Measurements from ENCODE around the gene SF3B2.
"Not testable (repeated sequence)": the region's sequence is repeated elsewhere in the genome, so short reads cannot be mapped to it uniquely, and the experiment has no call there.

SF3B2 gene

GRCh38 chr11:66111158-66111557 is 59.0 kb downstream of the SF3B2 start:
- WGBS (ENCODE audit: insufficient coverage, insufficient read length): no CpG with 5 or more reads among the region's 3 CpGs
- H3K27me3 ChIP-seq (ENCODE audit: control insufficient read depth, insufficient read depth, low read length): no peaks in the 10 kb centered on the region
- no peak overlapping the region for H3K27ac ChIP-seq (ENCODE audit: low read length)
- H3K9me3 ChIP-seq (ENCODE audit: control insufficient read depth, insufficient read depth, low read length): no peaks in the 10 kb centered on the region
- H3K36me3 ChIP-seq (ENCODE audit: control insufficient read depth, insufficient read depth, low read length): no peaks in the 10 kb centered on the region
- H3K4me3 ChIP-seq (ENCODE audit: low read length): no peak overlapping the region
- H3K4me1 ChIP-seq (ENCODE audit: control insufficient read depth, insufficient read depth, low read length): peaks cover 5% of the 10 kb centered on the region; the same call in 1 of the 2 replicates
- no peak for DNase-seq (ENCODE audit: low read depth, low spot score)

DNA sequence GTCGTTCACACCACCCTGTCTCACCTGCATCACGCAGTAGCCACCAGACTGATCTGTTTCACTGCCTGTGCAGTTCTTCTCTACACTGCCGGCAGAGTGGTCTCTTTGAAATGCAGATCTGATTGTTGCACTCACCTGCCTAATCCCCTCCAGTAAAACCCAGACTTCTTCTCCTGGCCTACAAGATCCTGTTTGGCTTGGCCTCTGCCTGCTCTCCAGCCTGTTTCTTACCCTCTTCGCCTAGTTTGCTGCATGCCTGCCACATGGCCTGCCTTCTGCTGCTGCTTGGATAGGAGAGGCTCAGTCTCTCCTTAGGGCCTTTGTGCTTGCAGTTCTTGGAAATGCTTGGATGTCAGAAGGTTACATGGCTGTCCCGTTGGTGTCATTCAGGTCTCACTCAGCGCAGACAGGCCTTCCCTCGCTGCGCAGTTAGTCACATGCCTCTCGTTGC is 59.9 kb downstream of the SF3B2 start:
- no peak for DNase-seq (ENCODE audit: low read depth, low spot score)
- Histone ChIP-seq H3K36me3 (ENCODE audit: control insufficient read depth, insufficient read depth, low read length) (no peaks in the 10 kb centered on the region), H3K27ac (ENCODE audit: low read length) (no peak overlapping the region), H3K9me3 (ENCODE audit: control insufficient read depth, insufficient read depth, low read length) (no peaks in the 10 kb centered on the region), H3K4me3 (ENCODE audit: low read length) (no peak overlapping the region), H3K4me1 (ENCODE audit: control insufficient read depth, insufficient read depth, low read length) (peaks cover 4% of the 10 kb centered on the region; the same call in 1 of the 2 replicates), H3K27me3 (ENCODE audit: control insufficient read depth, insufficient read depth, low read length) (no peaks in the 10 kb centered on the region)
- 100% methylated on average over 1 of the region's 9 CpGs for WGBS (ENCODE audit: insufficient coverage, insufficient read length)

- H3K36me3 ChIP-seq (ENCODE audit: control insufficient read depth, insufficient read depth, low read length): no peaks in the 10 kb centered on the region
- no peak for DNase-seq (ENCODE audit: low read depth, low spot score)
- H3K4me1 ChIP-seq (ENCODE audit: control insufficient read depth, insufficient read depth, low read length): peaks cover 4% of the 10 kb centered on the region; the same call in 1 of the 2 replicates
- no peak overlapping the region for H3K27ac ChIP-seq (ENCODE audit: low read length)
- H3K27me3 ChIP-seq (ENCODE audit: control insufficient read depth, insufficient read depth, low read length): no peaks in the 10 kb centered on the region
- no CpG with 5 or more reads among the region's 3 CpGs for WGBS (ENCODE audit: insufficient coverage, insufficient read length)
- H3K4me3 ChIP-seq (ENCODE audit: low read length): no peak overlapping the region
- H3K9me3 ChIP-seq (ENCODE audit: control insufficient read depth, insufficient read depth, low read length): no peaks in the 10 kb centered on the region
Measured at GRCh38 chr11:66112601-66113499, 60.7 kb downstream of the SF3B2 start.

DNA sequence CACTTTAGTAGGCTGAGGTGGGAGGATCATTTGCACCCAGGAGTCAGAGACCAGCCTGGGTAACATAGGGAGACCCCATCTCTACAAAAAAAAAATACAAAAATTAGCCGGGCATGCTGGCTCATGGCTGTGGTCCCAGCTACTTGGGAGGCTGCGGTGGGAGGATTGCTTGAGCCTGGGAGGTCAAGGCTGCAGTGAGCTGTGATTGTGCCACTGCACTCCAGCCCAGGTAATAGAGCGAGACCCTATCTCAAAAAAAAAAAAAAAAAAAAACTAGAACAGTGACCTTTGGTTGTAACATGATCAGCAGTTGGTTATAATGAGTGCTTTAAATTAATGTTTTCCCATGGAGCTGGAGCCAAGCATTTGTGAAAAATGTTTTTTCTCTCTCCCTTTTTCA is 62.8 kb downstream of the SF3B2 start:
- not testable (repeated sequence) for H3K4me3 ChIP-seq (ENCODE audit: low read length); H3K27me3 ChIP-seq (ENCODE audit: control insufficient read depth, insufficient read depth, low read length); H3K4me1 ChIP-seq (ENCODE audit: control insufficient read depth, insufficient read depth, low read length); H3K27ac ChIP-seq (ENCODE audit: low read length); H3K9me3 ChIP-seq (ENCODE audit: control insufficient read depth, insufficient read depth, low read length); H3K36me3 ChIP-seq (ENCODE audit: control insufficient read depth, insufficient read depth, low read length); DNase-seq (ENCODE audit: low read depth, low spot score)
- WGBS (ENCODE audit: insufficient coverage, insufficient read length): no CpG with 5 or more reads among the region's 3 CpGs

DNA sequence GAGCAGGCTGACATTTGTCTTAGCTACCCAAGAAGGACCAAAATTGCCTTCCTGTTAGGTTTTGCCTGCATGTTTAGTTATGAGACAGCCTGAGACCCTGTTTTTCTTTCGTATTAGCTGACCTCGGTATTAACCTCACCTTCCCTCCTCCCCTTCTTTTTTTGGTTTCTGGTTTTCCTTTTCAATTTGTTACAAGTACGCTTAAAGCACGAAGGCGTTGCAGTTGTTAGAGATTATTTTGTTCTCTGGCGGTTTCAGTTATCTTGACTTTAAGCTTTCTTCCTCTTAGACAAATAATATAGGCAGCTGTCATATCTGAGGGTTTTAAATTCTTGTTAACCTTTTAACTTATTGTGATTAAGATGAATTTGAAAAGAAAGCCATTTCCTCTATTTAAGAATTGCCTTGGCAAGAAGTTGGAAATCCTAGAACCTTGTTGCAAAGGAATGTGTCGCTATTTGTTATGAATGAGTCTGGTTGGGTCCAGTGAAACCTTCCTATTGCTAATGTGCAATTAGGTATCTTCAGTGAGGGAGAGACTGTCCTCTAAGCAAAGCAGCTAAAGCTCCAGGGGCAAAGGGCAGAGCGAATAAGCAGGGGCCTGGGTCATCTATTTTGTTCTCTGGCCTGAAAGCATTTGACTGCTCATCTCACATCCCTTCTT is 63.6 kb downstream of the SF3B2 start:
- DNase-seq (ENCODE audit: low read depth, low spot score): no peak
- Histone ChIP-seq H3K27me3 (ENCODE audit: control insufficient read depth, insufficient read depth, low read length) (no peaks in the 10 kb centered on the region), H3K27ac (ENCODE audit: low read length) (no peak overlapping the region), H3K36me3 (ENCODE audit: control insufficient read depth, insufficient read depth, low read length) (no peaks in the 10 kb centered on the region), H3K4me3 (ENCODE audit: low read length) (no peak overlapping the region), H3K9me3 (ENCODE audit: control insufficient read depth, insufficient read depth, low read length) (no peaks in the 10 kb centered on the region), H3K4me1 (ENCODE audit: control insufficient read depth, insufficient read depth, low read length) (peaks cover 4% of the 10 kb centered on the region; the same call in 1 of the 2 replicates)
- WGBS (ENCODE audit: insufficient coverage, insufficient read length): no CpG with 5 or more reads among the region's 8 CpGs

DNA sequence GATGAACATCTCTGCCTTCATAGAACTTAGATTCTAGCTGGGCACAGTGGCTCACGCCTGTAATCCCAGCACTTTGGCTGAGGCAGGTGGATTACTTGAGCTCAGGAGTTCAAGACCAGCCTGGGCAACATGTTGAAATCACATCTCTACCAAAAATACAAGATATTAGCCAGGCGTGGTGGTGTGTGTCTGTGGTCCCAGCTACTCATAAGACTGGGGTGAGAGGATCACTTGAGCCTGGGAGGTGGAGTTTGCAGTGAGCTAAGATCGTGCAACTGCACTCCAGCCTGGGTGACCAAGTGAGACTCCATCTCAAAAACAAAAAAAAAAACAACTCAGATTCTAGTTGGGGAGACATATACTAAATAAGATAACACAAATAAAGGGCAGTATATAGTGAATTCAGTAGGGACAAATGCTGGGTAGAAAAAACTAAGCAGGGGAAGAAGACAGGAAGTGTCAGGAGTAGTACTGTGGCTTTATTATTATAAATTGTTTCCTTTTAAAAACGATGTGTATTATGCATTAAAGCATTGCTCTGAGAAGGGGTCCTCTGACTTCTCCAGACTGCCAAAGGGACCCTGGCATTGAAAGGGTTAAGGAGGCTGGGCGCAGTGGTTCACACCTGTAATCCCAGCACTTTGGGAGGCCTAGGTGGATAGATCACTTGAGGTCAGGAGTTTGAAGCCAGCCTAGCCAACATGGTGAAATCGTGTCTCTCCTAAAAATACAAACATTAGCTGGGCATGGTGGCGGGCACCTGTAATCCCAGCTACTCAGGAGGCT is 64.6 kb downstream of the SF3B2 start:
- H3K27me3 ChIP-seq (ENCODE audit: control insufficient read depth, insufficient read depth, low read length): no peaks in the 10 kb centered on the region
- WGBS (ENCODE audit: insufficient coverage, insufficient read length): no CpG with 5 or more reads among the region's 7 CpGs
- no peaks in the 10 kb centered on the region for H3K36me3 ChIP-seq (ENCODE audit: control insufficient read depth, insufficient read depth, low read length)
- H3K9me3 ChIP-seq (ENCODE audit: control insufficient read depth, insufficient read depth, low read length): no peaks in the 10 kb centered on the region
- DNase-seq (ENCODE audit: low read depth, low spot score): no peak
- H3K27ac ChIP-seq (ENCODE audit: low read length): no peak overlapping the region
- peaks cover 4% of the 10 kb centered on the region; the same call in 1 of the 2 replicates for H3K4me1 ChIP-seq (ENCODE audit: control insufficient read depth, insufficient read depth, low read length)
- no peak overlapping the region for H3K4me3 ChIP-seq (ENCODE audit: low read length)

- H3K27ac ChIP-seq (ENCODE audit: low read length): no peak overlapping the region
- no peak overlapping the region for H3K4me3 ChIP-seq (ENCODE audit: low read length)
- no peaks in the 10 kb centered on the region for H3K36me3 ChIP-seq (ENCODE audit: control insufficient read depth, insufficient read depth, low read length)
- H3K9me3 ChIP-seq (ENCODE audit: control insufficient read depth, insufficient read depth, low read length): no peaks in the 10 kb centered on the region
- no peaks in the 10 kb centered on the region for H3K27me3 ChIP-seq (ENCODE audit: control insufficient read depth, insufficient read depth, low read length)
- no peak for DNase-seq (ENCODE audit: low read depth, low spot score)
- WGBS (ENCODE audit: insufficient coverage, insufficient read length): no CpG with 5 or more reads among the region's 3 CpGs
- H3K4me1 ChIP-seq (ENCODE audit: control insufficient read depth, insufficient read depth, low read length): no peaks in the 10 kb centered on the region
Measured at GRCh38 chr11:66118847-66119246, 66.7 kb downstream of the SF3B2 start.
